ENCODE measurements around the gene PRSS38. TPM values are rescaled to one million over a fixed set of nuclear protein-coding genes. Genes with fewer than 3 reads are reported as not detected.

The PRSS38 gene
- total and polyA plus RNA-seq, 4 donors, result not detected

GRCh38 chr1:227776331-227776771, 39.1 kb upstream of the PRSS38 start:
- H3K4me3 ChIP-seq, result no peak overlapping the region
- H3K4me1 ChIP-seq (ENCODE audit: control insufficient read depth in 5 of 5, insufficient read depth in 5 of 5, low read length in 5 of 5), result peaks cover 0 to 16% (median 3%) of the 10 kb centered on the region in 5 donors
- no peak for TF ChIP-seq CTCF (IDR thresholded peaks at IDR 0.05; ENCODE audit: control extremely low read depth, extremely low read depth)
- DNase-seq (no peak), ATAC-seq (ENCODE audit: insufficient read depth, low FRiP score) (no peak)
- no peak overlapping the region for H3K27ac ChIP-seq (ENCODE audit: low read depth in 1 of 2, low read length in 1 of 2)
- H3K9ac ChIP-seq (ENCODE audit: insufficient read depth in 1 of 2, low read length in 2 of 2), result no peak overlapping the region
- no peaks in the 10 kb centered on the region for H3K9me3 ChIP-seq (ENCODE audit: control insufficient read depth in 4 of 4, insufficient read depth in 3 of 4, low read length in 3 of 4)
- 82 to 83% methylated on average over 7 of the region's 7 CpGs for WGBS, 2 donors
- peaks cover 0 to 24% (median 4%) of the 10 kb centered on the region in 4 donors for H3K36me3 ChIP-seq (ENCODE audit: control insufficient read depth in 4 of 4, insufficient read depth in 4 of 4, low read length in 4 of 4)
- no peaks in the 10 kb centered on the region for H3K27me3 ChIP-seq (ENCODE audit: control insufficient read depth in 3 of 3, insufficient read depth in 3 of 3, low read length in 2 of 3)

- Histone ChIP-seq H3K27me3 (ENCODE audit: control insufficient read depth in 3 of 3, insufficient read depth in 3 of 3, low read length in 2 of 3) (no peaks in the 10 kb centered on the region), H3K4me1 (ENCODE audit: control insufficient read depth in 5 of 5, insufficient read depth in 5 of 5, low read length in 5 of 5) (peaks cover 0 to 16% (median 3%) of the 10 kb centered on the region in 5 donors), H3K9me3 (ENCODE audit: control insufficient read depth in 4 of 4, insufficient read depth in 3 of 4, low read length in 3 of 4) (no peaks in the 10 kb centered on the region), H3K9ac (ENCODE audit: insufficient read depth in 1 of 2, low read length in 2 of 2) (no peak overlapping the region), H3K27ac (ENCODE audit: low read depth in 1 of 2, low read length in 1 of 2) (no peak overlapping the region), H3K4me3 (no peak overlapping the region), H3K36me3 (ENCODE audit: control insufficient read depth in 4 of 4, insufficient read depth in 4 of 4, low read length in 4 of 4) (peaks cover 0 to 26% (median 4%) of the 10 kb centered on the region in 4 donors)
- WGBS, 2 donors, result 88 to 94% methylated on average over 11 of the region's 11 CpGs
- ATAC-seq (ENCODE audit: insufficient read depth, low FRiP score) (no peak), DNase-seq (no peak)
- TF ChIP-seq CTCF (IDR thresholded peaks at IDR 0.05; ENCODE audit: control extremely low read depth, extremely low read depth), result no peak
Observed at GRCh38 chr1:227777156-227777555, 38.3 kb upstream of the PRSS38 start.

GRCh38 chr1:227777646-227778045, 37.8 kb upstream of the PRSS38 start:
- no peak for ATAC-seq (ENCODE audit: insufficient read depth, low FRiP score)
- TF ChIP-seq CTCF (IDR thresholded peaks at IDR 0.05; ENCODE audit: control extremely low read depth, extremely low read depth), result no peak
- no peaks in the 10 kb centered on the region for H3K27me3 ChIP-seq (ENCODE audit: control insufficient read depth in 3 of 3, insufficient read depth in 3 of 3, low read length in 2 of 3)
- H3K4me3 ChIP-seq, result no peak overlapping the region
- peaks cover 0 to 16% (median 3%) of the 10 kb centered on the region in 5 donors for H3K4me1 ChIP-seq (ENCODE audit: control insufficient read depth in 5 of 5, insufficient read depth in 5 of 5, low read length in 5 of 5)
- H3K9ac ChIP-seq (ENCODE audit: insufficient read depth in 1 of 2, low read length in 2 of 2), result no peak overlapping the region
- WGBS, 2 donors, result 97 to 99% methylated on average over 4 of the region's 4 CpGs
- H3K27ac ChIP-seq (ENCODE audit: low read depth in 1 of 2, low read length in 1 of 2), result no peak overlapping the region
- H3K36me3 ChIP-seq (ENCODE audit: control insufficient read depth in 4 of 4, insufficient read depth in 4 of 4, low read length in 4 of 4), result peaks cover 0 to 27% (median 4%) of the 10 kb centered on the region in 4 donors
- no peaks in the 10 kb centered on the region for H3K9me3 ChIP-seq (ENCODE audit: control insufficient read depth in 4 of 4, insufficient read depth in 3 of 4, low read length in 3 of 4)
- no peak for DNase-seq

- peaks cover 0 to 26% (median 4%) of the 10 kb centered on the region in 4 donors for H3K36me3 ChIP-seq (ENCODE audit: control insufficient read depth in 4 of 4, insufficient read depth in 4 of 4, low read length in 4 of 4)
- no peak overlapping the region for H3K27ac ChIP-seq (ENCODE audit: low read depth in 1 of 2, low read length in 1 of 2)
- DNase-seq (no peak), ATAC-seq (ENCODE audit: insufficient read depth, low FRiP score) (no peak)
- H3K4me3 ChIP-seq, result no peak overlapping the region
- peaks cover 0 to 16% (median 3%) of the 10 kb centered on the region in 5 donors for H3K4me1 ChIP-seq (ENCODE audit: control insufficient read depth in 5 of 5, insufficient read depth in 5 of 5, low read length in 5 of 5)
- no peaks in the 10 kb centered on the region for H3K27me3 ChIP-seq (ENCODE audit: control insufficient read depth in 3 of 3, insufficient read depth in 3 of 3, low read length in 2 of 3)
- H3K9me3 ChIP-seq (ENCODE audit: control insufficient read depth in 4 of 4, insufficient read depth in 3 of 4, low read length in 3 of 4), result no peaks in the 10 kb centered on the region
- no peak overlapping the region for H3K9ac ChIP-seq (ENCODE audit: insufficient read depth in 1 of 2, low read length in 2 of 2)
- WGBS, 2 donors, result 93 to 95% methylated on average over 8 of the region's 8 CpGs
- TF ChIP-seq CTCF (IDR thresholded peaks at IDR 0.05; ENCODE audit: control extremely low read depth, extremely low read depth), result no peak
Observed at GRCh38 chr1:227778401-227778947, 37.0 kb upstream of the PRSS38 start.

All from lung (tissue), 12 donors.